ENCODE results near the gene CCDC92. TPM values are rescaled to one million over a fixed set of nuclear protein-coding genes. Genes with fewer than 3 reads are reported as not detected.

The CCDC92 gene
- total RNA-seq, 1 experiment from 2014 or later: 16.8 TPM

GRCh38 chr12:123910057-123910456 lies 62.6 kb downstream of the CCDC92 start:
- Mint-ChIP-seq H3K36me3 (ENCODE audit: insufficient read depth, unreplicated experiment) (peaks cover 19% of the 10 kb centered on the region), H3K27me3 (ENCODE audit: insufficient read depth, unreplicated experiment) (no peaks in the 10 kb centered on the region), H3K27ac (ENCODE audit: unreplicated experiment) (peak overlapping the region; percentile 54), H3K4me1 (ENCODE audit: low read depth, unreplicated experiment) (no peaks in the 10 kb centered on the region), H3K4me3 (ENCODE audit: unreplicated experiment) (no peak overlapping the region), H3K9me3 (ENCODE audit: unreplicated experiment) (no peaks in the 10 kb centered on the region)
- DNase-seq: no peak
- Histone ChIP-seq H3K27me3 (replicated peaks; ENCODE audit: control insufficient read depth, insufficient read depth, low read length) (no peaks in the 10 kb centered on the region), H3K4me3 (ENCODE audit: low read depth, low read length) (no peak overlapping the region), H3K36me3 (ENCODE audit: control insufficient read depth, insufficient read depth, low read length) (no peaks in the 10 kb centered on the region), H3K9me3 (no peaks in the 10 kb centered on the region), H3K4me1 (no peaks in the 10 kb centered on the region)
- POLR2A ChIA-PET: no interaction called here
- no TSS peak for BruUV-seq (replicated peaks)
- CTCF ChIA-PET: no interaction called here
- intact Hi-C loops (cut with micrococcal nuclease; ENCODE audit: unreplicated experiment): no loop called here
- no peak for TF ChIP-seq CTCF (IDR thresholded peaks at IDR 0.05; ENCODE audit: insufficient read depth in 1 of 2, low read depth in 1 of 2, low read length in 1 of 2, severe bottlenecking in 1 of 2, unreplicated experiment in 1 of 2)

- CTCF ChIA-PET: no interaction called here
- H3K4me3 ChIP-seq (ENCODE audit: low read depth, low read length): no peak overlapping the region
- no peaks in the 10 kb centered on the region for H3K36me3 ChIP-seq (ENCODE audit: control insufficient read depth, insufficient read depth, low read length)
- BruUV-seq (replicated peaks): no TSS peak
- Mint-ChIP-seq H3K27me3 (ENCODE audit: insufficient read depth, unreplicated experiment) (no peaks in the 10 kb centered on the region), H3K4me1 (ENCODE audit: low read depth, unreplicated experiment) (no peaks in the 10 kb centered on the region), H3K4me3 (ENCODE audit: unreplicated experiment) (no peak overlapping the region), H3K36me3 (ENCODE audit: insufficient read depth, unreplicated experiment) (peaks cover 19% of the 10 kb centered on the region), H3K9me3 (ENCODE audit: unreplicated experiment) (no peaks in the 10 kb centered on the region), H3K27ac (ENCODE audit: unreplicated experiment) (no peak overlapping the region)
- H3K27me3 ChIP-seq (replicated peaks; ENCODE audit: control insufficient read depth, insufficient read depth, low read length): no peaks in the 10 kb centered on the region
- H3K4me1 ChIP-seq: no peaks in the 10 kb centered on the region
- H3K9me3 ChIP-seq: no peaks in the 10 kb centered on the region
- no peak for TF ChIP-seq CTCF (IDR thresholded peaks at IDR 0.05; ENCODE audit: insufficient read depth in 1 of 2, low read depth in 1 of 2, low read length in 1 of 2, severe bottlenecking in 1 of 2, unreplicated experiment in 1 of 2)
- intact Hi-C loops (cut with micrococcal nuclease; ENCODE audit: unreplicated experiment): no loop called here
- POLR2A ChIA-PET: no interaction called here
- no peak for DNase-seq
Observed at GRCh38 chr12:123908884-123909725, 63.5 kb downstream of the CCDC92 start.

GRCh38 chr12:123907726-123908476 lies 64.7 kb downstream of the CCDC92 start:
- no peaks in the 10 kb centered on the region for H3K9me3 Mint-ChIP-seq (ENCODE audit: unreplicated experiment)
- H3K9me3 ChIP-seq: no peaks in the 10 kb centered on the region
- ChIA-PET POLR2A (no interaction called here), CTCF (no interaction called here)
- no peaks in the 10 kb centered on the region for H3K4me1 ChIP-seq
- no peaks in the 10 kb centered on the region for H3K36me3 ChIP-seq (ENCODE audit: control insufficient read depth, insufficient read depth, low read length)
- BruUV-seq (replicated peaks): no TSS peak
- TF ChIP-seq CTCF (IDR thresholded peaks at IDR 0.05; ENCODE audit: insufficient read depth in 1 of 2, low read depth in 1 of 2, low read length in 1 of 2, severe bottlenecking in 1 of 2, unreplicated experiment in 1 of 2): no peak
- no peak overlapping the region for H3K27ac Mint-ChIP-seq (ENCODE audit: unreplicated experiment)
- intact Hi-C loops (cut with micrococcal nuclease; ENCODE audit: unreplicated experiment): no loop called here
- no peaks in the 10 kb centered on the region for H3K27me3 ChIP-seq (replicated peaks; ENCODE audit: control insufficient read depth, insufficient read depth, low read length)
- no peak overlapping the region for H3K4me3 Mint-ChIP-seq (ENCODE audit: unreplicated experiment)
- DNase-seq: no peak
- peaks cover 18% of the 10 kb centered on the region for H3K36me3 Mint-ChIP-seq (ENCODE audit: insufficient read depth, unreplicated experiment)
- no peaks in the 10 kb centered on the region for H3K4me1 Mint-ChIP-seq (ENCODE audit: low read depth, unreplicated experiment)
- H3K4me3 ChIP-seq (ENCODE audit: low read depth, low read length): no peak overlapping the region
- no peaks in the 10 kb centered on the region for H3K27me3 Mint-ChIP-seq (ENCODE audit: insufficient read depth, unreplicated experiment)
